ENCODE results near the gene MSRB1.

Gene MSRB1

DNA sequence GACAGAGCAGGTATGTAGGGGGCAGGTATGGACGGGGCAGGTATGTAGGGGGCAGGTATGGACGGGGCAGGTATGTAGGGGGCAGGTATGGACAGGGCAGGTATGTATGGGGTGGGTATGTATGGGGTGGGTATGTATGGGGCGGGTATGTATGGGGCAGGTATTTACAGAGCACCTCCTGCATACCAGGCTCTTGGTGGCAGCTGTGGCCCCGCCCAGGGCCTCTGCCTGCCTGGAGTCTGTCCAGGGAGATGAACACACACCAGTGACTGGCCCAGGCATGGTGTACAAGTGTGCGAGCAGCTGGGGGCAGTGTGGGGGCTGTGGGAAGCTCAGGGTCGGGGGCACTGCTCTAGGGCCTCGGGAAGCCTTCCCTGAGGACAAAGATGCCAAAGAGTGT lies 7.0 kb upstream of the MSRB1 start:
- no peak overlapping the region for H3K27ac ChIP-seq
- H3K9me3 ChIP-seq (ENCODE audit: severe bottlenecking) = no peaks in the 10 kb centered on the region
- TF ChIP-seq, protein P1, sequence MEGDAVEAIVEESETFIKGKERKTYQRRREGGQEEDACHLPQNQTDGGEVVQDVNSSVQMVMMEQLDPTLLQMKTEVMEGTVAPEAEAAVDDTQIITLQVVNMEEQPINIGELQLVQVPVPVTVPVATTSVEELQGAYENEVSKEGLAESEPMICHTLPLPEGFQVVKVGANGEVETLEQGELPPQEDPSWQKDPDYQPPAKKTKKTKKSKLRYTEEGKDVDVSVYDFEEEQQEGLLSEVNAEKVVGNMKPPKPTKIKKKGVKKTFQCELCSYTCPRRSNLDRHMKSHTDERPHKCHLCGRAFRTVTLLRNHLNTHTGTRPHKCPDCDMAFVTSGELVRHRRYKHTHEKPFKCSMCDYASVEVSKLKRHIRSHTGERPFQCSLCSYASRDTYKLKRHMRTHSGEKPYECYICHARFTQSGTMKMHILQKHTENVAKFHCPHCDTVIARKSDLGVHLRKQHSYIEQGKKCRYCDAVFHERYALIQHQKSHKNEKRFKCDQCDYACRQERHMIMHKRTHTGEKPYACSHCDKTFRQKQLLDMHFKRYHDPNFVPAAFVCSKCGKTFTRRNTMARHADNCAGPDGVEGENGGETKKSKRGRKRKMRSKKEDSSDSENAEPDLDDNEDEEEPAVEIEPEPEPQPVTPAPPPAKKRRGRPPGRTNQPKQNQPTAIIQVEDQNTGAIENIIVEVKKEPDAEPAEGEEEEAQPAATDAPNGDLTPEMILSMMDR (IDR thresholded peaks at IDR 0.05; ENCODE audit: low read depth, low read length) = no peak
- no peak for DNase-seq
- H3K4me3 ChIP-seq (ENCODE audit: low read depth, low read length) = no peak overlapping the region
- H3K36me3 ChIP-seq = no peaks in the 10 kb centered on the region
- no peaks in the 10 kb centered on the region for H3K27me3 ChIP-seq (ENCODE audit: insufficient read depth, low read depth, severe bottlenecking)

DNA sequence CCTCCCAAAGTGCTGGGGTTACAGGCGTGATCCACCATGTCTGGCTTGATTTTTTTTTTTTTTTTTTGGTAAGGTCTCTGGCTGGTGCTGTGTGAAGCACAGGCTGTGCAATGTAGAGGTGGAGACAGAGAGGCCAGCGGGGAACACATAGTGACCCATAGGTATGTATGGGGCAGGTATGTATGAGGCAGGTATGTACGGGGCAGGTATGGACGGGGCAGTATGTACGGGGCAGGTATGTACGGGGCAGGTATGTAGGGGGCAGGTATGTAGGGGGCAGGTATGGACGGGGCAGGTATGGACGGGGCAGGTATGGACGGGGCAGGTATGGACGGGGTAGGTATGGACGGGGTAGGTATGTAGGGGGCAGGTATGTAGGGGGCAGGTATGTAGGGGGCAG lies 6.5 kb upstream of the MSRB1 start:
- TF ChIP-seq, protein P1 (IDR thresholded peaks at IDR 0.05; ENCODE audit: low read depth, low read length) = no peak
- no peak overlapping the region for H3K27ac ChIP-seq
- no peaks in the 10 kb centered on the region for H3K36me3 ChIP-seq
- H3K9me3 ChIP-seq (ENCODE audit: severe bottlenecking) = no peaks in the 10 kb centered on the region
- H3K27me3 ChIP-seq (ENCODE audit: insufficient read depth, low read depth, severe bottlenecking) = no peaks in the 10 kb centered on the region
- no peak overlapping the region for H3K4me3 ChIP-seq (ENCODE audit: low read depth, low read length)
- DNase-seq = no peak

DNA sequence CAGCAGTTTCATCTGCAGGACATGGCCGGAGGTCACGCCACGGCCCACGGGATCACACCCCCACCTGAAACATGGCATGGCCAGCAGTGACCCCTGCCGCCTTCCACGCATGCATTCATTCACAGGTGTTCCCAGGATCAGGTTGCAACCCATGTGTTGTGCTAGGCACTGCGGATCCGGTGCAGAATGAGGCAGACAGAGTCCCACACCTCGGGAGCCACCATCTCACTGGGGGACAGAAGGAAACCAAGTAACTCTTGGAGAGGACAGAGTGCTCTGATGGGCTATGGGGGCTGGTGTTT lies 4.3 kb upstream of the MSRB1 start:
- H3K27me3 ChIP-seq (ENCODE audit: insufficient read depth, low read depth, severe bottlenecking) = no peaks in the 10 kb centered on the region

DNA sequence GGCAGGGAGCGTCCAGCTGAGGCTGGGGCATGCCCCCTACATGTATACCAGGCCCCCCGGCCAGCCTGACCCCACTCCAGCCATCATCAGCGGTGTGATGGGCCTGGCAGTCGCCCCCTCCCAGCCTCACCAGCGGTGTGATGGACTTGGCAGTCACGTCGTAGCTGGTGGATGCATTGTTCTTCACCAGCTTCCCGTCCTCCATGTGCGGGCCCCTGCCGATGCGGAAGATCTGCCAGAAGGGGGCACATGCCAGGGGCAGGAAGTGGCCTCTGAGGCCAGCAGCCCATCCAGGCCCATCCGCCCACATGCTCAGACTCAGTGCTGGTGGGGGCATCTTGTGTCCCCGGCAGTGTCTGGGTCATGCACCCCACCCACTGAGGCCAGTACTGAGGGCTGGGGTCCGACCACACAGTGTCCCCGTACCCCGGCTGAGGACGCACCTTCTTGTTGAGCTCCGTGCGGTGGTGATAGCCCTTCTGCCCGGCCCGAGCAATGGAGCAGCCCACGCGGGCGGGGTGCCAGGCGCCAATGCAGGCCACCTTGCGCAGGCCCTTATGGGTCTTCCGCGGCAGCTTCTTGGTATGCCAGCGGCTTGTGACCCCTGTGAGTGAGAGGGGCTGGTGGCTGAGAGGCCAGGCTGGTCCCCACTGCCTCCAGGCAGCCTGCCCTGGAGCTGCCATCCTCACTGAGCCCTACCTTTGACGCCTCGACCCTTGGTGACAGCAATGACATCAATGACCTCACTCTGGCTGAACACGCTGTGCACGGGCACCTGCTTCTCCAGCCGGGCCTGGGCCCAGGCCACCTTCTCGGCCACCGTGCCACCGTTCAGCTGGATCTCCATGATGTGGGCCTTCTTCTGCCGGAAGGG lies 3.7 kb upstream of the MSRB1 start:
- Histone ChIP-seq H3K27ac (no peak overlapping the region), H3K27me3 (ENCODE audit: insufficient read depth, low read depth, severe bottlenecking) (no peaks in the 10 kb centered on the region), H3K36me3 (no peaks in the 10 kb centered on the region), H3K9me3 (ENCODE audit: severe bottlenecking) (no peaks in the 10 kb centered on the region), H3K4me3 (ENCODE audit: low read depth, low read length) (no peak overlapping the region)
- DNase-seq = no peak
- TF ChIP-seq, protein P1 (IDR thresholded peaks at IDR 0.05; ENCODE audit: low read depth, low read length) = peak; percentile 3; the same call in 1 of the 2 replicates

More for the DNA sequence above, 4.3 kb upstream of the MSRB1 start:
- DNase-seq = no peak
- Histone ChIP-seq H3K4me3 (ENCODE audit: low read depth, low read length) (no peak overlapping the region), H3K9me3 (ENCODE audit: severe bottlenecking) (no peaks in the 10 kb centered on the region), H3K27ac (no peak overlapping the region), H3K36me3 (no peaks in the 10 kb centered on the region)
- TF ChIP-seq, protein P1 (IDR thresholded peaks at IDR 0.05; ENCODE audit: low read depth, low read length) = no peak

DNA sequence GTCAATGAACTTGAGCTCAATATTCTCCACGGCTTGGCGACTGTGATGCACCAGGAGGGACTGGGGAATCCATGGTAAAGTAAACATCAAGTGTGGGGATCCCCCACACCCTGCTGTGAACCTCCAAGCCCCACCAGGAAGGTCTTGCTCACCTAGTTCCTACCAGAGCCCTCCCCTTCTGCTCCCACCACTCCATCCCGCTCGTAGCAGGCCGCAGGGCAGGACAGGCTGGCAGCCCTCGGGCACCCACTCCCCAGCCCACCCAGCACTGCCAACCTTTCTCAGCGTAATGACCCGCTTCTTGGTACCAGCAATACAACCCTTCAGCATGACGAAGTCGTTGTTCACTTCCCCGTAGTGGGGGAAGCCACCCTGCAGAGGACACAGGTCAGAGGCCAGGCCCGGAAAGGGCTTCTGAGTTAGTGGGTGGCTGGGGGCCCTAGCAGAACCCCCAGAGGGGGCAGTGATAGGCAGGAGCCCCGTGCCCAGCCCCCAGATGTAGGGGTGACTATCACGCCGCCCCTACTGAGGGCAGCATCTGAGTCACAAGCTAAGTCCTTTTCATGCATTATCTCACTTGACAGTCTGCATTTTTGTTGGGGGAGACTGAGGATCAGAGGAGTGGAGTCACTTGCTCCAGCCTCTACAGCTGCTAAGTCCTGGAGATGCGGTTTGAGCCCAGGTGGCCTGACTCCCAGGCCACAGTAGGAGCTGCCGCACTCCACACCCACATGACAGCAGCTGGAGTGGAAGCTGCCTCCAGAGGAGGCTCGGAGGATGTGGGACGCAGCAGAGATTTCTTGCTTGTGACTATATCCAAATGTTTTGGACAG lies 2.8 kb upstream of the MSRB1 start:
- TF ChIP-seq, protein P1 (IDR thresholded peaks at IDR 0.05; ENCODE audit: low read depth, low read length) = no peak
- no peak for DNase-seq
- no peak overlapping the region for H3K27ac ChIP-seq
- H3K4me3 ChIP-seq (ENCODE audit: low read depth, low read length) = no peak overlapping the region
- H3K36me3 ChIP-seq = no peaks in the 10 kb centered on the region
- H3K9me3 ChIP-seq (ENCODE audit: severe bottlenecking) = no peaks in the 10 kb centered on the region
- no peaks in the 10 kb centered on the region for H3K27me3 ChIP-seq (ENCODE audit: insufficient read depth, low read depth, severe bottlenecking)
